ENCODE results near the gene C14orf119. TPM values are rescaled to one million over a fixed set of nuclear protein-coding genes. Genes with fewer than 3 reads are reported as not detected.
A peak's percentile ranks its signal among the peaks of the same experiment; 100 is the strongest.

Gene C14orf119
- total RNA-seq, 1 experiment from 2014 or later, result 81.3 TPM

GRCh38 chr14:23145794-23146350, 50.6 kb downstream of the C14orf119 start:
- Mint-ChIP-seq H3K9me3 (peaks cover 11% of the 10 kb centered on the region), H3K4me1 (peaks cover 10% of the 10 kb centered on the region), H3K36me3 (peaks cover 73% of the 10 kb centered on the region), H3K27me3 (ENCODE audit: low read depth) (no peaks in the 10 kb centered on the region), H3K4me3 (no peak overlapping the region), H3K27ac (peak overlapping the region; percentile 75)
- ATAC-seq (no peak), DNase-seq (ENCODE audit: low spot score) (no peak)
- CTCF ChIA-PET, result interaction anchor here (1.0 to 2.5 kb wide), 4 partner anchors 14 to 216 kb away, joined by 3 to 11 read pairs (median 4); no protein-coding TSS in a partner anchor
- TF ChIP-seq OVOL2 (CRISPR knock-in tag; IDR thresholded peaks at IDR 0.05; ENCODE audit: borderline replicate concordance), result no peak
- no peak for TF ChIP-seq ZSCAN18 (CRISPR knock-in tag; IDR thresholded peaks at IDR 0.05)
- TF ChIP-seq, protein P1, sequence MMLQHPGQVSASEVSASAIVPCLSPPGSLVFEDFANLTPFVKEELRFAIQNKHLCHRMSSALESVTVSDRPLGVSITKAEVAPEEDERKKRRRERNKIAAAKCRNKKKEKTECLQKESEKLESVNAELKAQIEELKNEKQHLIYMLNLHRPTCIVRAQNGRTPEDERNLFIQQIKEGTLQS (CRISPR knock-in tag; conservative IDR thresholded peaks at IDR 0.05), result no peak
- no peak for TF ChIP-seq NR1H2 (CRISPR knock-in tag; IDR thresholded peaks at IDR 0.05)
- TF ChIP-seq USF2 (CRISPR knock-in tag; IDR thresholded peaks at IDR 0.05), result no peak
- TF ChIP-seq IRF1 (CRISPR knock-in tag; IDR thresholded peaks at IDR 0.05), result no peak
- no peak for TF ChIP-seq FOXP1 (CRISPR knock-in tag; IDR thresholded peaks at IDR 0.05; ENCODE audit: borderline replicate concordance)
- POLR2A ChIA-PET, result interaction anchor here (0.6 kb wide), 1 partner anchor 47 kb away, joined by 3 read pairs; no protein-coding TSS in a partner anchor

DNA sequence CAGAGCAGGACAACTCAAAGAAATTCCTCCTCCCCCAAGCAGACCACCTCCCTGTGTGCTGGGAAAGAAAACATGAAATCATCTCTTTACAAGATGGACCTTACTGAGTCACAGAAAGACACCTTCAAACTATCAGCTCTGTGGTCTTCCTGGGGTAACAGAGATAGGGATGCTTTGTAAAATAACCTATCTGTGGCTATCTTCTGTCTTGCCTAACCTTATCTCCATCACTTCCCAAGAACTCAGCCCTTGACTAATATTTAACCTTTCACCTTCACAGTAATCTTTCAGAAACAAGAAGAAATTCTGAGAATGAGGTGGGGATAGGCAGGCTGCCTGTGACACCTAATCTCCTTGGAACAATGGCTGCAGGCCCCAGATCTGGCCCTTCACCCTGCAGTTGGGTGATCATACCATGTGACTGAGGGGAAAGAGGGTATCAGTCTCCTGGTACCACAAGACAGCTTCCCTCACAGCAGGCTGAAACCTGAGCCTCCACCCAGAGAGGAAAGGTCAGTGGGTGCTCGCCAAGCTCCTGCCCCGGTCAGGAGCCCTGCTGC, 51.1 kb downstream of the C14orf119 start:
- no peaks in the 10 kb centered on the region for H3K27me3 Mint-ChIP-seq (ENCODE audit: low read depth)
- H3K36me3 Mint-ChIP-seq, result peaks cover 77% of the 10 kb centered on the region
- CTCF ChIA-PET, result interaction anchor here (1.2 to 2.5 kb wide), 3 partner anchors 13 to 217 kb away, joined by 3 to 11 read pairs (median 3); no protein-coding TSS in a partner anchor
- POLR2A ChIA-PET, result no interaction called here
- H3K4me1 Mint-ChIP-seq, result peaks cover 10% of the 10 kb centered on the region
- H3K4me3 Mint-ChIP-seq, result no peak overlapping the region
- H3K27ac Mint-ChIP-seq, result peak overlapping the region; percentile 75; the same call in 1 of the 2 replicates
- no peak for ATAC-seq
- peaks cover 11% of the 10 kb centered on the region for H3K9me3 Mint-ChIP-seq
- no peak for DNase-seq (ENCODE audit: low spot score)
- TF ChIP-seq NR1H2 (CRISPR knock-in tag; IDR thresholded peaks at IDR 0.05) (no peak), JUN (CRISPR knock-in tag; IDR thresholded peaks at IDR 0.05) (no peak), ZSCAN18 (CRISPR knock-in tag; IDR thresholded peaks at IDR 0.05) (no peak), SMAD3 (CRISPR knock-in tag; IDR thresholded peaks at IDR 0.05; ENCODE audit: borderline replicate concordance) (no peak), ESRRA (CRISPR knock-in tag; IDR thresholded peaks at IDR 0.05; ENCODE audit: borderline replicate concordance) (no peak), ARID4B (CRISPR knock-in tag; IDR thresholded peaks at IDR 0.05; ENCODE audit: borderline replicate concordance) (no peak), MYBL2 (CRISPR knock-in tag; IDR thresholded peaks at IDR 0.05) (no peak), CREM (CRISPR knock-in tag; IDR thresholded peaks at IDR 0.05) (no peak), ZNF263 (CRISPR knock-in tag; IDR thresholded peaks at IDR 0.05; ENCODE audit: low read depth) (no peak), E2F4 (CRISPR knock-in tag; IDR thresholded peaks at IDR 0.05; ENCODE audit: borderline replicate concordance, low read depth) (no peak), SMAD4 (CRISPR knock-in tag; IDR thresholded peaks at IDR 0.05) (no peak), TCF7 (CRISPR knock-in tag; IDR thresholded peaks at IDR 0.05; ENCODE audit: low read depth) (no peak), OVOL2 (CRISPR knock-in tag; IDR thresholded peaks at IDR 0.05; ENCODE audit: borderline replicate concordance) (no peak)
- TF ChIP-seq, protein P2, sequence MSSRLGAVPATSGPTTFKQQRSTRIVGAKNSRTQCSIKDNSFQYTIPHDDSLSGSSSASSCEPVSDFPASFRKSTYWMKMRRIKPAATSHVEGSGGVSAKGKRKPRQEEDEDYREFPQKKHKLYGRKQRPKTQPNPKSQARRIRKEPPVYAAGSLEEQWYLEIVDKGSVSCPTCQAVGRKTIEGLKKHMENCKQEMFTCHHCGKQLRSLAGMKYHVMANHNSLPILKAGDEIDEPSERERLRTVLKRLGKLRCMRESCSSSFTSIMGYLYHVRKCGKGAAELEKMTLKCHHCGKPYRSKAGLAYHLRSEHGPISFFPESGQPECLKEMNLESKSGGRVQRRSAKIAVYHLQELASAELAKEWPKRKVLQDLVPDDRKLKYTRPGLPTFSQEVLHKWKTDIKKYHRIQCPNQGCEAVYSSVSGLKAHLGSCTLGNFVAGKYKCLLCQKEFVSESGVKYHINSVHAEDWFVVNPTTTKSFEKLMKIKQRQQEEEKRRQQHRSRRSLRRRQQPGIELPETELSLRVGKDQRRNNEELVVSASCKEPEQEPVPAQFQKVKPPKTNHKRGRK (CRISPR knock-in tag; IDR thresholded peaks at IDR 0.05; ENCODE audit: borderline replicate concordance), result no peak
- TF ChIP-seq, protein P3, sequence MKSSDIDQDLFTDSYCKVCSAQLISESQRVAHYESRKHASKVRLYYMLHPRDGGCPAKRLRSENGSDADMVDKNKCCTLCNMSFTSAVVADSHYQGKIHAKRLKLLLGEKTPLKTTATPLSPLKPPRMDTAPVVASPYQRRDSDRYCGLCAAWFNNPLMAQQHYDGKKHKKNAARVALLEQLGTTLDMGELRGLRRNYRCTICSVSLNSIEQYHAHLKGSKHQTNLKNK (CRISPR knock-in tag; IDR thresholded peaks at IDR 0.05), result no peak

All from WTC11 (cell line).